KMS-11 (cell line): ENCODE results near the gene BTD.
"Not testable (repeated sequence)": the region's sequence is repeated elsewhere in the genome, so short reads cannot be mapped to it uniquely, and the experiment has no call there.

ENCODE experiments used
- H2AFZ ChIP-seq: fragments of 200-600 bp; sonication (generic); 2 replicates; pipeline ENCODE4 v1.6.1; 2016; ENCODE audit warnings: antibody characterized with exemption, mixed run types, low read depth
- H3K27ac ChIP-seq: fragments of 200-600 bp; sonication (generic); 2 replicates; pipeline ENCODE4 v1.6.1; 2016; ENCODE audit warnings: mild to moderate bottlenecking, mixed run types
- H3K27me3 ChIP-seq: fragments of 200-600 bp; sonication (generic); 2 replicates; pipeline ENCODE4 v1.6.1; 2017; ENCODE audit warnings: mild to moderate bottlenecking, low read depth, mixed run types, moderate library complexity; ENCODE audit not compliant: insufficient read depth
- H3K36me3 ChIP-seq: fragments of 200-600 bp; sonication (generic); 2 replicates; pipeline ENCODE4 v1.6.1; 2017; ENCODE audit warnings: mild to moderate bottlenecking, mixed run types; ENCODE audit not compliant: insufficient read depth
- H3K4me1 ChIP-seq: fragments of 200-600 bp; sonication (generic); 2 replicates; pipeline ENCODE4 v1.6.1; 2016; ENCODE audit warnings: mild to moderate bottlenecking, low read depth, mixed run types; ENCODE audit not compliant: poor library complexity, severe bottlenecking
- H3K4me2 ChIP-seq: fragments of 200-600 bp; sonication (generic); 2 replicates; pipeline ENCODE4 v1.7.0; 2016; ENCODE audit warnings: mild to moderate bottlenecking, mixed run types
- H3K4me3 ChIP-seq: fragments of 200-600 bp; sonication (generic); IDR thresholded peaks from 2 replicates; pipeline ENCODE4 v1.6.1; 2017; ENCODE audit warnings: low read depth, low read length, mixed read lengths; ENCODE audit not compliant: insufficient read depth
- H3K79me2 ChIP-seq: fragments of 200-600 bp; sonication (generic); 2 replicates; pipeline ENCODE4 v1.6.1; 2016; ENCODE audit warnings: low read depth, mixed run types; ENCODE audit not compliant: insufficient read depth
- H3K9ac ChIP-seq: fragments of 200-600 bp; sonication (generic); 2 replicates; pipeline ENCODE4 v1.6.1; 2016; ENCODE audit warnings: mild to moderate bottlenecking, mixed run types
- H4K20me1 ChIP-seq: fragments of 200-600 bp; sonication (generic); 2 replicates; pipeline ENCODE4 v1.6.1; 2016; ENCODE audit warnings: mild to moderate bottlenecking, mixed run types; ENCODE audit not compliant: insufficient read depth
- CTCF ChIP-seq: fragments of 200-600 bp; sonication (generic); conservative IDR thresholded peaks from 2 replicates; pipeline ENCODE4 v1.6.1; 2017; ENCODE audit warnings: low read depth, mild to moderate bottlenecking, antibody characterized with exemption, low read length, moderate library complexity, mixed read lengths

BTD gene

GRCh38 chr3:15611018-15611417 is 9.5 kb downstream of the BTD start:
- Histone ChIP-seq H3K27ac (no peak overlapping the region), H3K4me2 (no peak overlapping the region), H3K36me3 (no peaks in the 10 kb centered on the region), H3K79me2 (no peaks in the 10 kb centered on the region), H2AFZ (no peak overlapping the region), H3K9ac (no peak overlapping the region), H4K20me1 (no peaks in the 10 kb centered on the region), H3K4me1 (no peaks in the 10 kb centered on the region), H3K4me3 (no peak overlapping the region), H3K27me3 (no peaks in the 10 kb centered on the region)
- no peak for TF ChIP-seq CTCF

- no peak overlapping the region for H2AFZ ChIP-seq
- no peaks in the 10 kb centered on the region for H3K4me1 ChIP-seq
- H3K36me3 ChIP-seq, result no peaks in the 10 kb centered on the region
- no peaks in the 10 kb centered on the region for H3K27me3 ChIP-seq
- H3K79me2 ChIP-seq, result no peaks in the 10 kb centered on the region
- no peaks in the 10 kb centered on the region for H4K20me1 ChIP-seq
- no peak overlapping the region for H3K27ac ChIP-seq
- no peak for TF ChIP-seq CTCF
- H3K4me3 ChIP-seq, result no peak overlapping the region
- H3K9ac ChIP-seq, result no peak overlapping the region
- H3K4me2 ChIP-seq, result no peak overlapping the region
Observed at GRCh38 chr3:15612001-15612400, 10.5 kb downstream of the BTD start.

- Histone ChIP-seq H3K27ac (no peak overlapping the region), H3K79me2 (no peaks in the 10 kb centered on the region), H3K4me1 (no peaks in the 10 kb centered on the region), H3K4me2 (no peak overlapping the region), H2AFZ (no peak overlapping the region), H3K36me3 (no peaks in the 10 kb centered on the region), H3K4me3 (no peak overlapping the region), H3K9ac (no peak overlapping the region), H4K20me1 (no peaks in the 10 kb centered on the region), H3K27me3 (no peaks in the 10 kb centered on the region)
- no peak for TF ChIP-seq CTCF
Observed at GRCh38 chr3:15614958-15615357, 13.4 kb downstream of the BTD start.

- Histone ChIP-seq H3K27me3 (no peaks in the 10 kb centered on the region), H4K20me1 (no peaks in the 10 kb centered on the region), H3K79me2 (no peaks in the 10 kb centered on the region), H3K4me3 (no peak overlapping the region), H3K36me3 (no peaks in the 10 kb centered on the region), H3K27ac (no peak overlapping the region), H2AFZ (no peak overlapping the region), H3K4me1 (no peaks in the 10 kb centered on the region), H3K4me2 (no peak overlapping the region), H3K9ac (no peak overlapping the region)
- TF ChIP-seq CTCF, result no peak
Observed at GRCh38 chr3:15616053-15616452, 14.5 kb downstream of the BTD start.

- not testable (repeated sequence) for H3K4me2 ChIP-seq, H3K79me2 ChIP-seq, H4K20me1 ChIP-seq, H3K4me3 ChIP-seq, H3K27me3 ChIP-seq, H3K9ac ChIP-seq, H3K4me1 ChIP-seq, H2AFZ ChIP-seq, H3K27ac ChIP-seq, H3K36me3 ChIP-seq
Observed at GRCh38 chr3:15619659-15620464, 18.3 kb downstream of the BTD start.
